Measurements from ENCODE around the gene VSIR. TPM values are rescaled to one million over a fixed set of nuclear protein-coding genes. Genes with fewer than 3 reads are reported as not detected.

The VSIR gene
- total RNA-seq, 1 donor from 2014 or later, result 2.9 TPM

GRCh38 chr10:71763352-71764127 lies 9.8 kb downstream of the VSIR start:
- H3K4me2 ChIP-seq (ENCODE audit: low read length), result no peak overlapping the region
- H3K27me3 ChIP-seq (ENCODE audit: insufficient read depth, low read length), result no peaks in the 10 kb centered on the region
- TF ChIP-seq EZH2 (IDR thresholded peaks at IDR 0.05; ENCODE audit: insufficient read depth, low read length), result no peak
- no peak for TF ChIP-seq CTCF (IDR thresholded peaks at IDR 0.05; ENCODE audit: insufficient read depth, low read depth, low read length)
- no peak overlapping the region for H3K4me3 ChIP-seq (ENCODE audit: insufficient read depth, low read depth, low read length)
- H3K27ac Mint-ChIP-seq (ENCODE audit: unreplicated experiment), result no peak overlapping the region
- no peak overlapping the region for H3K27ac ChIP-seq (ENCODE audit: low read depth, low read length)
- H3K27me3 Mint-ChIP-seq (ENCODE audit: low read depth, unreplicated experiment), result peaks cover 28% of the 10 kb centered on the region
- H3K9ac ChIP-seq (ENCODE audit: low read length), result no peak overlapping the region
- no peaks in the 10 kb centered on the region for H4K20me1 ChIP-seq (ENCODE audit: insufficient read depth, low read length)
- no peaks in the 10 kb centered on the region for H3K36me3 Mint-ChIP-seq (ENCODE audit: low read depth, unreplicated experiment)
- H3K36me3 ChIP-seq (ENCODE audit: insufficient read depth, low read length), result no peaks in the 10 kb centered on the region
- H2AFZ ChIP-seq (ENCODE audit: low read depth, low read length), result no peak overlapping the region
- FAIRE-seq (no peak), DNase-seq (ENCODE audit: low read depth) (no peak)
- H3K4me3 Mint-ChIP-seq (ENCODE audit: unreplicated experiment), result no peak overlapping the region
- no peaks in the 10 kb centered on the region for H3K9me3 ChIP-seq (ENCODE audit: insufficient read depth, low read depth, low read length)
- H3K9me3 Mint-ChIP-seq (ENCODE audit: unreplicated experiment), result peaks cover 4% of the 10 kb centered on the region
- peaks cover 33% of the 10 kb centered on the region for H3K4me1 ChIP-seq (ENCODE audit: insufficient read depth, low read length)
- H3K79me2 ChIP-seq (ENCODE audit: insufficient read depth, low read length), result no peaks in the 10 kb centered on the region
- H3K4me1 Mint-ChIP-seq (ENCODE audit: low read depth, unreplicated experiment), result peaks cover 15% of the 10 kb centered on the region

- Mint-ChIP-seq H3K9me3 (ENCODE audit: unreplicated experiment) (peaks cover 4% of the 10 kb centered on the region), H3K4me1 (ENCODE audit: low read depth, unreplicated experiment) (peaks cover 12% of the 10 kb centered on the region), H3K27ac (ENCODE audit: unreplicated experiment) (no peak overlapping the region), H3K27me3 (ENCODE audit: low read depth, unreplicated experiment) (peaks cover 28% of the 10 kb centered on the region), H3K4me3 (ENCODE audit: unreplicated experiment) (no peak overlapping the region), H3K36me3 (ENCODE audit: low read depth, unreplicated experiment) (no peaks in the 10 kb centered on the region)
- DNase-seq (ENCODE audit: low read depth), result no peak
- no peak for TF ChIP-seq EZH2 (IDR thresholded peaks at IDR 0.05; ENCODE audit: insufficient read depth, low read length)
- TF ChIP-seq CTCF (IDR thresholded peaks at IDR 0.05; ENCODE audit: insufficient read depth, low read depth, low read length), result no peak
- Histone ChIP-seq H4K20me1 (ENCODE audit: insufficient read depth, low read length) (no peaks in the 10 kb centered on the region), H3K4me3 (ENCODE audit: insufficient read depth, low read depth, low read length) (no peak overlapping the region), H3K4me2 (ENCODE audit: low read length) (no peak overlapping the region), H3K79me2 (ENCODE audit: insufficient read depth, low read length) (no peaks in the 10 kb centered on the region), H2AFZ (ENCODE audit: low read depth, low read length) (no peak overlapping the region), H3K4me1 (ENCODE audit: insufficient read depth, low read length) (peaks cover 27% of the 10 kb centered on the region), H3K27me3 (ENCODE audit: insufficient read depth, low read length) (no peaks in the 10 kb centered on the region), H3K36me3 (ENCODE audit: insufficient read depth, low read length) (no peaks in the 10 kb centered on the region), H3K9ac (ENCODE audit: low read length) (no peak overlapping the region), H3K9me3 (ENCODE audit: insufficient read depth, low read depth, low read length) (no peaks in the 10 kb centered on the region), H3K27ac (ENCODE audit: low read depth, low read length) (no peak overlapping the region)
- no peak for FAIRE-seq
Observed at GRCh38 chr10:71762324-71762723, 11.0 kb downstream of the VSIR start.

- no peak overlapping the region for H3K27ac Mint-ChIP-seq (ENCODE audit: unreplicated experiment)
- DNase-seq (ENCODE audit: low read depth) (no peak), FAIRE-seq (no peak)
- Histone ChIP-seq H3K4me2 (ENCODE audit: low read length) (no peak overlapping the region), H4K20me1 (ENCODE audit: insufficient read depth, low read length) (no peaks in the 10 kb centered on the region), H3K27me3 (ENCODE audit: insufficient read depth, low read length) (peaks cover under 1% of the 10 kb centered on the region), H3K4me3 (ENCODE audit: insufficient read depth, low read depth, low read length) (no peak overlapping the region), H3K79me2 (ENCODE audit: insufficient read depth, low read length) (no peaks in the 10 kb centered on the region), H3K27ac (ENCODE audit: low read depth, low read length) (no peak overlapping the region), H3K36me3 (ENCODE audit: insufficient read depth, low read length) (no peaks in the 10 kb centered on the region), H2AFZ (ENCODE audit: low read depth, low read length) (no peak overlapping the region), H3K4me1 (ENCODE audit: insufficient read depth, low read length) (peaks cover 22% of the 10 kb centered on the region), H3K9ac (ENCODE audit: low read length) (no peak overlapping the region), H3K9me3 (ENCODE audit: insufficient read depth, low read depth, low read length) (no peaks in the 10 kb centered on the region)
- TF ChIP-seq EZH2 (IDR thresholded peaks at IDR 0.05; ENCODE audit: insufficient read depth, low read length) (no peak), CTCF (IDR thresholded peaks at IDR 0.05; ENCODE audit: insufficient read depth, low read depth, low read length) (no peak)
- H3K4me1 Mint-ChIP-seq (ENCODE audit: low read depth, unreplicated experiment), result peaks cover 5% of the 10 kb centered on the region
- H3K9me3 Mint-ChIP-seq (ENCODE audit: unreplicated experiment), result peaks cover 4% of the 10 kb centered on the region
- peaks cover 33% of the 10 kb centered on the region for H3K27me3 Mint-ChIP-seq (ENCODE audit: low read depth, unreplicated experiment)
- no peaks in the 10 kb centered on the region for H3K36me3 Mint-ChIP-seq (ENCODE audit: low read depth, unreplicated experiment)
- no peak overlapping the region for H3K4me3 Mint-ChIP-seq (ENCODE audit: unreplicated experiment)
Observed at GRCh38 chr10:71761541-71762113, 11.7 kb downstream of the VSIR start.

All from astrocyte (in vitro differentiated cells and primary cell).